Esophagus squamous epithelium (tissue), 4 donors: Measurements from ENCODE around the gene RASGEF1C.

Experiments
- CTCF ChIP-seq, 6 experiments: fragments of 450-650 bp in 4 of 6; fragments of 200-600 bp in 2 of 6; sonication (generic) in 2 of 6; IDR thresholded peaks; one replicate each; pipeline ENCODE4 v1.5.1; 2016 to 2019; ENCODE audit warnings: antibody characterized with exemption in 6 of 6, mild to moderate bottlenecking in 4 of 6, moderate library complexity in 4 of 6
- POLR2A ChIP-seq, 4 donors: fragments of 450-650 bp; IDR thresholded peaks; one replicate each; pipeline ENCODE4 v1.6.1; 2017; ENCODE audit warnings: antibody characterized with exemption in 4 of 4, mild to moderate bottlenecking in 4 of 4, moderate library complexity in 3 of 4

DNA sequence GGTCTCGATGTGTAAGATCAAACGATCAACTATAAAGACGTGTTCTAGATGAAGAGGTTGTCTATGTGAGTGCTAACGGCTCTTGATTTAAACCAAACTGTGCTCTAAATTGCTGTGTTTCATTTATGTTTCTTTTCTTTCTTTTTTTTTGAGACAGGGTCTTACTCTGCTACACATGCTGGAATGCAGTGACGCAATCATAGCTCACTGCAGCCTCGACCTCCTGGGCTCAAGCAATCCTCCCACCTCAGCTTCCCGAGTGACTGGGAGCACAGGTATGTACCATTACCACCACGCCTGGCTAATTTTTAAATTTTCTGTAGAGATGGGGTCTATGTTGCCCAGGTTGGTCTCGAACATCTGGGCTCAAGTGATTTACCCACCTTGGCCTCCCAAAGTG lies 113.5 kb downstream of the RASGEF1C start:
- TF ChIP-seq CTCF (IDR thresholded peaks at IDR 0.05): no peak
- TF ChIP-seq POLR2A (IDR thresholded peaks at IDR 0.05): no peak
